Measurements from ENCODE around the gene SKI.

DNA sequence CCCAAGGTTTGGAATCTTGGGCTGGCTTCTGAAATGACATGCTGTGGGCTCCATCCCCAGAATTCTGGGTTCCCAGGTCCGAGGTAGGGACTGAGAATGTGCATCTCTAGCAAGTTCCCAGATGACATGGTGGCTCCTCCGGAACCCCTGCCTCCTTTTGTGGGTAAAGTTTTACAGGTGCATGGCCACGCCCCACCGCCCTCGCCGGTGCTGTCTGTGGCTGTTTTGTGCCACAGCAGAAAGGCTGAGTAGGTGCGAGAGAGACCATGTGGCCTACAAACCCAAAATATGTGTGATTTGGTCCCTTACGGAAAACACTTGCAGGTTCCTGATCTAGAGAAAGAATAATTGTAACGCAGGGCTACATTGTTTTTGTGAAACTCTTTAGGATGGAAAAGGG lies 30.9 kb downstream of the SKI start:
- TF ChIP-seq POLR2A (IDR thresholded peaks at IDR 0.05; ENCODE audit: low read depth, low read length) (no peak), POLR2AphosphoS5 (IDR thresholded peaks at IDR 0.05; ENCODE audit: low read depth, low read length) (no peak)

All from GM12892 (cell line).